Effector memory CD4-positive, alpha-beta T cell (primary cell): ENCODE results near the gene DNAI7.

Source experiments
- DNase-seq, 3 donors: peaks; one replicate each; pipeline ENCODE4 v3.0.0-alpha.2; 2020
- H3K27ac ChIP-seq: 2 replicates; pipeline ENCODE4 v1.7.0; 2013; ENCODE audit warnings: mild to moderate bottlenecking, low read length, moderate library complexity; ENCODE audit not compliant: insufficient read depth, poor library complexity, severe bottlenecking
- H3K27me3 ChIP-seq: replicated peaks from 2 replicates; pipeline ENCODE4 v1.7.0; 2013; ENCODE audit warnings: mild to moderate bottlenecking, low read length; ENCODE audit not compliant: insufficient read depth, control insufficient read depth, poor library complexity, severe bottlenecking
- H3K36me3 ChIP-seq: 2 replicates; pipeline ENCODE4 v1.7.0; 2013; ENCODE audit warnings: mild to moderate bottlenecking, low read length, moderate library complexity; ENCODE audit not compliant: control insufficient read depth, insufficient read depth
- H3K4me1 ChIP-seq: 2 replicates; pipeline ENCODE4 v1.7.0; 2013; ENCODE audit warnings: low read length, mild to moderate bottlenecking; ENCODE audit not compliant: control insufficient read depth, insufficient read depth, poor library complexity, severe bottlenecking
- H3K4me3 ChIP-seq: 2 replicates; pipeline ENCODE4 v1.7.0; 2013; ENCODE audit warnings: low read length, low read depth, mild to moderate bottlenecking; ENCODE audit not compliant: insufficient read depth, poor library complexity, severe bottlenecking
- H3K9me3 ChIP-seq: 2 replicates; pipeline ENCODE4 v1.7.0; 2013; ENCODE audit warnings: mild to moderate bottlenecking, low read length, moderate library complexity; ENCODE audit not compliant: control insufficient read depth
- total RNA-seq, 3 donors: gene quantifications; one replicate each; lab custom pipeline; 2026; lab: John Stamatoyannopoulos, UW

The DNAI7 gene
- total RNA-seq = 1.0 to 2.9 (median 2.1) reads per million in 3 donors

DNA sequence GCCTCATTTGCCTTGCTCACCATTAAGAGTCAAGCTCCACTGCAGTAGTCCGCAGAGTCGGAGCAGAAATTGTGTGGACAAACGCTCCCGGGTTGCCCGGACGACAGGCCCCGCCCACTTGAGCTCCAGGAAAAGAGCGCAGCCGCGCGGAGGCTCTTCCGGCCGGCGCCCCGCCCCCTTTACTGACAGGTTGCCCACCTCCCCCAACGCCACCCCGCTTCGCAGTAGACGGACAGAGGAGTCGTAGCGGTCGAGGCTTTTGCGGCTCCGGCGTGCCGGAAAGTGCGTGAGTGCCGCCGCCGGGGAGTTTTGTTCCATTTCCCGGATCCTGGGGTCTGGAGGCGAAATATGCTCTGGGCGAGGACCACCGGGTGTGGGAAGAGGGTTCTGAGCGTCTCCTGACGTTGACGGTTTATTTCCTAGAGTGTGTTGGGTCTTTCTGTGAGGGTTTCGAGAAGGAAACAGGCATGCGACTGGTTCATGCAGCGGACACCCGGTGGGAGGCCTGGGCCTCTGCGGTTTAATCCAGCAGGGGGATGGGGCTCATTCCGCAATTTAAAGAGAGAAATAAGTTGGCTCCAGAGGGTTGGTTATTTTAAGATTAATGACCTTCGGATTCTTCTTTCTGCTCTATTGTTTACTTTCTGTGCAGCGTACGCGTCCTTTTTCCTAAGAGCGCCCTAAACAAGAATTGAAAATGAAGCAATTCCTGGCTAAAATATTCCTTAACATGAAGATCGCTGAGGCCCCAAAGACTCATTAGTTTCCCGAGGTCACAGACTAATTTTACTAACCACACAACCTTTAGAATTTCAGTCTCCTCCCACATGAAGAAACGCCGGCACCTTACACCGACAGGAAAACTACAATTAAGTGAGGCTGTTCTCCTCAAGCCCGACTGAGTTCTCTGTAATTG is at the start of gene DNAI7, which contains the start of gene ETFRF1:
Gene DNAI7, minus strand, starts transcription at position 105 of the 916 bp plus-strand sequence. Its CDS starts 82 bp downstream, at position 23.
Gene ETFRF1, plus strand, starts transcription at position 182 of the 916 bp plus-strand sequence. CDS start 8,720 bp downstream, outside the sequence.
- Histone ChIP-seq H3K4me3 (peak within 1 kb of the TSS; percentile 77), H3K27ac (peak within 1 kb of the TSS; percentile 86), H3K4me1 (peaks cover 15% of the 10 kb centered on the region), H3K36me3 (no peaks in the 10 kb centered on the region), H3K27me3 (no peaks in the 10 kb centered on the region), H3K9me3 (no peaks in the 10 kb centered on the region)
- DNase-seq = peak; percentile 91 to 95 (median 91)

DNA sequence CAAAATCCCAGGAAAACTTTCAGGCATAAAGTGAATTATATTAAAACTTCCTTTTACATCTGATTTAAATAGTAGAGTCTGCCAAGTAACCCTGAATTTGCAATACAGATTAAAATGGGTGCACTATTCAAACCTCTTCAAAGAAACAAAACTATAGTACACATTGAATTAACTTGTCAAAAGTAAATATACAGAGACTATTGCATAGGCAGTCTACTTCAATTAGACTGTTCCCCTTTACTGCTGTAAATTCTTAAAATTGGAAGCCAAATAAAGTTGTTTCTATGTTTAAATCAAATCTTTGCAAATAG is 48.7 kb upstream of the DNAI7 start:
- Histone ChIP-seq H3K4me1 (no peaks in the 10 kb centered on the region), H3K4me3 (no peak overlapping the region), H3K9me3 (no peaks in the 10 kb centered on the region), H3K27me3 (no peaks in the 10 kb centered on the region), H3K27ac (no peak overlapping the region), H3K36me3 (peaks cover 22% of the 10 kb centered on the region)
- no peak for DNase-seq

- Histone ChIP-seq H3K27ac (no peak overlapping the region), H3K27me3 (no peaks in the 10 kb centered on the region), H3K9me3 (no peaks in the 10 kb centered on the region), H3K4me1 (no peaks in the 10 kb centered on the region), H3K4me3 (no peak overlapping the region), H3K36me3 (peaks cover 22% of the 10 kb centered on the region)
- no peak for DNase-seq
Measured at GRCh38 chr12:25242981-25243679, 48.2 kb upstream of the DNAI7 start.

DNA sequence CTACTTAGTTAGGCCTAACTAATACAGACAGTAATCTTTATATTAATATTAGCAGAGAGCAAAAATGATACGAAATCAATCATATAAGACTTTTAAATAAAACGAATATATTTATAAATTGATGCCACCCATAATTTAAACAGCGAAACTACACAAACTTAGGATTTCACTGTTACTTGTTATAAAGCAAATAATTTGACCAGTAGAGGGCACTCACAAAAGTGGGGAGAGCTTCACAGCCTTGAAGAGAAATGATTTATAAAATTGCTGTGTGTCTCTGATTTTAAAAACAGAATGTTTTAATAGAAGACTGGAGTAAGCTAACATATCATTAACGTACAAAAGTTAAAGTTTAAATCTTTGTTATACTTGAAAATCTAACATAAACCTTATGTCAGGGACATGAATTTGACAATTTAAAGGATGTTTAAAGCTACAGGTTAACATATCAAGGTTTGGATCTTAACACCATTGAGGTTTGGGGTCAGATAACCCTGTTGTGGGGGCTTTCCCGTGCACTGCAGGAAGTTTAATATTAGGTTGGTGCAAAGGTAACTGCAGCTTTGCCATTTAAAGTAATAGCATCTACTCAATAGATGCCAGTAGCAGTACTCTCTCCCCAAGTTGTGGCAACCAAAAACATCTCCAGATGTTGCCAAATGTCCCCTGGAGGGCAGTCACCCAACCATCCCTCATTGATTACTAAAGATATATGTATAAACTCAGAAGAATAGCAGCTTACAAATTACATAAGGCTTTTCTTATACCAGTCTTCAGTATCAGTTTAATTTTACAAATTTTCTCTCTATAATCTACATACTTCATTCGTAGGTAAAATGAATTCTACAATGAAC is 46.4 kb upstream of the DNAI7 start:
- Histone ChIP-seq H3K27me3 (no peaks in the 10 kb centered on the region), H3K4me1 (no peaks in the 10 kb centered on the region), H3K36me3 (peaks cover 27% of the 10 kb centered on the region), H3K27ac (no peak overlapping the region), H3K9me3 (no peaks in the 10 kb centered on the region), H3K4me3 (no peak overlapping the region)
- DNase-seq = peak in 2 of 3 donors; percentile 6 to 9

DNA sequence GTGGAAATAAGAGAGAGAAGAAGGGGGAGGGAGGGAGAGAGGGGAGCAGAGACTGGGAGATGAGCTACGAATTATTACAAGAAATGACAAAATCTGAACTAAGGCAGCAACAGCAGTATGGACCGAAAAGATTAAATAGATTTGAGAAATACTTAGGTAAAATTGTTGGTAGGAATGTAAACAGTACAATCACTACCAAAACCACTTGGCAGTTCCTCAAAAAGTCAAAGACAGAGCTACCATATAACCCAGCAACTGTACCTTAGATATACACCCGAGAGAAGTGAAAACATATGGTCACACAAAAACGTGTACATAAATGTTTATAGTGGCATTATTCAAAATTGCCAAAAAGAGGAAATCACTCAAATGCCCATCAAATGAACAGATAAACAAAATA is 41.7 kb upstream of the DNAI7 start:
- H3K9me3 ChIP-seq = no peaks in the 10 kb centered on the region
- no peak overlapping the region for H3K27ac ChIP-seq
- DNase-seq = no peak
- no peak overlapping the region for H3K4me3 ChIP-seq
- peaks cover 16% of the 10 kb centered on the region for H3K36me3 ChIP-seq
- no peaks in the 10 kb centered on the region for H3K4me1 ChIP-seq
- no peaks in the 10 kb centered on the region for H3K27me3 ChIP-seq

DNA sequence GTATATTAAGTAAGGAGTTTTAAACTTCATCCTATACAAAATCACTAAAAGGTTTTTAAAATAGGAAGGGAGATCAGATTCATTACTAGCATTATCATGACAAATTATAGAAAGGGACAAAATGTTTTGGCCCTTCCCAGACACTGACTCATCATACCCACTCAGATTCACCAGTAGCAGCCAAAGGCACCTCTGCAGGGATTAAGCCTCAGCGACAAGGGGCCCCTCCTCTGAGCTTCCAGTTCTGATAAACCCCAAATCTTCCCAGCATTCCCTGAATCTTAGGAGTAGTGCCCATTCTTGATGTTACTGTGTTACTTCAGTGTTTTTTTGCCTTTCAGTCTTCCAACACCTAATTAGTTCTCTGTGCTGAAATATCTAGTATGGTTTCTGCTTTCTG is 41.2 kb upstream of the DNAI7 start:
- H3K4me3 ChIP-seq = no peak overlapping the region
- H3K9me3 ChIP-seq = no peaks in the 10 kb centered on the region
- peaks cover 19% of the 10 kb centered on the region for H3K36me3 ChIP-seq
- H3K27me3 ChIP-seq = no peaks in the 10 kb centered on the region
- DNase-seq = no peak
- no peaks in the 10 kb centered on the region for H3K4me1 ChIP-seq
- H3K27ac ChIP-seq = no peak overlapping the region

DNA sequence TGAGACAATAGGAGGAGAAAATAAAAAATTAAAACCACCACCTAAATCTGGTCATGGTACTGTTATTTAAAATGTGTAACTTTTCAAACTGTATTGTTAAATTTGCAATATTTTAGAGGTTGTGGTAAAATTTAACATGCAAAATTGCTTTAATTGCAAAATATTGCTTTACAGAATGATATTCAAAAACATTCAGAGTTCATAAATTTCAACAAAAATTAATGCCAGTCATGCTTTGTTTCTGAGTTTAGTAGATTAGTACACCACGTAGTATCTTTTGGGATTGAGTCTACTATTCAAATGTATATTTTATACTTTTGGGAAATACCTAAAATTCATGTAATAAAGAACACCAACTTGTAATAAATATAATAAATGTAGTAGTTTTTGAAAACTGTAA is 18.4 kb upstream of the DNAI7 start:
- Histone ChIP-seq H3K9me3 (no peaks in the 10 kb centered on the region), H3K27me3 (no peaks in the 10 kb centered on the region), H3K4me1 (no peaks in the 10 kb centered on the region), H3K27ac (no peak overlapping the region), H3K36me3 (no peaks in the 10 kb centered on the region), H3K4me3 (no peak overlapping the region)
- no peak for DNase-seq

GRCh38 chr12:25208554-25208953 is 13.6 kb upstream of the DNAI7 start:
- no peaks in the 10 kb centered on the region for H3K9me3 ChIP-seq
- DNase-seq = no peak
- H3K4me1 ChIP-seq = no peaks in the 10 kb centered on the region
- no peaks in the 10 kb centered on the region for H3K27me3 ChIP-seq
- no peak overlapping the region for H3K27ac ChIP-seq
- no peak overlapping the region for H3K4me3 ChIP-seq
- H3K36me3 ChIP-seq = peaks cover 13% of the 10 kb centered on the region

- no peak overlapping the region for H3K27ac ChIP-seq
- no peak overlapping the region for H3K4me3 ChIP-seq
- no peaks in the 10 kb centered on the region for H3K27me3 ChIP-seq
- no peak for DNase-seq
- H3K36me3 ChIP-seq = peaks cover 14% of the 10 kb centered on the region
- H3K9me3 ChIP-seq = no peaks in the 10 kb centered on the region
- H3K4me1 ChIP-seq = no peaks in the 10 kb centered on the region
Measured at GRCh38 chr12:25207846-25208245, 12.9 kb upstream of the DNAI7 start.
